ENCODE measurements around the gene HOXC13.

Gene HOXC13

GRCh38 chr12:53932915-53933314, 5.7 kb upstream of the HOXC13 start:
- peaks cover 73% of the 10 kb centered on the region for H3K27me3 Mint-ChIP-seq
- H3K9me3 Mint-ChIP-seq (ENCODE audit: low read depth), result peaks cover 9% of the 10 kb centered on the region
- no peak overlapping the region for H3K27ac Mint-ChIP-seq
- peaks cover 3% of the 10 kb centered on the region for H3K36me3 Mint-ChIP-seq
- H3K4me3 Mint-ChIP-seq, result no peak overlapping the region
- peaks cover 19% of the 10 kb centered on the region for H3K4me1 Mint-ChIP-seq (ENCODE audit: low read depth)

- Mint-ChIP-seq H3K27ac (no peak overlapping the region), H3K4me3 (peak overlapping the region; percentile 55), H3K36me3 (no peaks in the 10 kb centered on the region), H3K27me3 (peaks cover 61% of the 10 kb centered on the region), H3K4me1 (ENCODE audit: low read depth) (peaks cover 24% of the 10 kb centered on the region), H3K9me3 (ENCODE audit: low read depth) (no peaks in the 10 kb centered on the region)
Observed at GRCh38 chr12:53935383-53936341, 3.0 kb upstream of the HOXC13 start.

GRCh38 chr12:53937099-53937498, 1.5 kb upstream of the HOXC13 start:
- H3K27ac Mint-ChIP-seq, result no peak overlapping the region
- H3K4me1 Mint-ChIP-seq (ENCODE audit: low read depth), result peaks cover 24% of the 10 kb centered on the region
- no peaks in the 10 kb centered on the region for H3K9me3 Mint-ChIP-seq (ENCODE audit: low read depth)
- H3K27me3 Mint-ChIP-seq, result peaks cover 61% of the 10 kb centered on the region
- H3K36me3 Mint-ChIP-seq, result no peaks in the 10 kb centered on the region
- H3K4me3 Mint-ChIP-seq, result no peak overlapping the region

DNA sequence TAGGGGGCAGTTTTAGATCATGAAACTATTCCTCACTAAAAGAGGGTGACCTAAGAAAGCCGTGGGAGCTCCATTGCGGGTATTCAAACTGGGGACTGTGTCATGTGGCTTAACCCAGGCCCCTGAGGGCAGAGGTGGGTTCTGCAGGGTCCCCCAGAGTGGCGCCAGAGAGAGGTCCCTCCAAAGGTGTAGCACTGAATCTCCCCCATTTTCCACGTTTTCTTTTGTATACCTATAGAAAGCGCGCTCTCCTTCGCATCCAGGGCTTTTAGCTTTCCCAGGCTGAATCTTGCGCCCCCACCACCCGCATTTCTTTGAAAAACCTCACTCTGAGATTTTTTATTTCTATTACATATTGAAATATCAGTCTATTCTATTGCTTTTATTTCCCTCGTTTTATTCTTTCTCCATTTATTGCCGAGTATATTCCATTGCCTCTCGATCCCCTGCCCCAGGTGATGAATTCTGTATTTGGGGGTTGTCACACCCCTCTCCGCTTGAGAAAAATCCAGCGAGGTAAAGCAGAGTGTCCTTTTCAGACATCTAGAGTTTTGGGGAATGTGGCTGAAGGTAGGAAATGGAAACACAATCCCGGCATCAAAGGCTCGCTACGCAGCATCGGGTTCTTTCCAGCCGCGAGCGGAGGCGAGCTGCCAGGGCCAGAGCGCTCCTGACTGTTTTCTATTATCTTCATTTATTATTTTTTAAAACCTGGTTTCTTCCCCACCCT, 870 bp upstream of the HOXC13 start:
- H3K4me1 Mint-ChIP-seq (ENCODE audit: low read depth), result peaks cover 24% of the 10 kb centered on the region
- peaks cover 59% of the 10 kb centered on the region for H3K27me3 Mint-ChIP-seq
- no peak overlapping the region for H3K4me3 Mint-ChIP-seq
- H3K27ac Mint-ChIP-seq, result no peak overlapping the region
- H3K9me3 Mint-ChIP-seq (ENCODE audit: low read depth), result no peaks in the 10 kb centered on the region
- no peaks in the 10 kb centered on the region for H3K36me3 Mint-ChIP-seq

- Mint-ChIP-seq H3K27me3 (peaks cover 57% of the 10 kb centered on the region), H3K27ac (no peak overlapping the region), H3K4me3 (no peak overlapping the region), H3K9me3 (ENCODE audit: low read depth) (no peaks in the 10 kb centered on the region), H3K4me1 (ENCODE audit: low read depth) (peaks cover 24% of the 10 kb centered on the region), H3K36me3 (no peaks in the 10 kb centered on the region)
Observed at GRCh38 chr12:53939141-53940108, 794 bp downstream of the HOXC13 start.

GRCh38 chr12:53940443-53941014, 1.9 kb downstream of the HOXC13 start:
- H3K36me3 Mint-ChIP-seq, result no peaks in the 10 kb centered on the region
- H3K4me3 Mint-ChIP-seq, result no peak overlapping the region
- H3K9me3 Mint-ChIP-seq (ENCODE audit: low read depth), result no peaks in the 10 kb centered on the region
- H3K27ac Mint-ChIP-seq, result no peak overlapping the region
- peaks cover 22% of the 10 kb centered on the region for H3K4me1 Mint-ChIP-seq (ENCODE audit: low read depth)
- peaks cover 58% of the 10 kb centered on the region for H3K27me3 Mint-ChIP-seq

DNA sequence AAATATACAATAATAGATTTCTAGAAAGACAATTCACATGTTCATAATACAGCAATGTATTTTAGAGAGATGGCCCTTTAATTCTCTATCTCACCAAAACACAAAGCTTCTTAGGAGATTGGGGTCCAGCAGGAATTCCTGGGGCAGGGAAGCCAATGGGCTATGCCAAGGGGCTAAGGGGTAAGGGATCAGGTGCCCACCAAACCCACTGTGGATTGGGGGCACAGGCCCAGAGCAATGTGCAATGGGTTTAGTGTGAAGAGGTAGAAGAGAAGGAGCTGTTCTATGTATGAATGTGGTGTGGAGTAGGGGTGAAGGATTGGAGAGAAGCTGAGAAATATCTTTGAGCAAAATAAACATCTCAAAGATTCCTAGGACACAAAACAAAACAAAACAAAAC, 2.6 kb downstream of the HOXC13 start:
- peak overlapping the region; percentile 54 for H3K27ac Mint-ChIP-seq
- H3K4me3 Mint-ChIP-seq, result no peak overlapping the region
- peaks cover 15% of the 10 kb centered on the region for H3K4me1 Mint-ChIP-seq (ENCODE audit: low read depth)
- no peaks in the 10 kb centered on the region for H3K36me3 Mint-ChIP-seq
- no peaks in the 10 kb centered on the region for H3K9me3 Mint-ChIP-seq (ENCODE audit: low read depth)
- H3K27me3 Mint-ChIP-seq, result peaks cover 56% of the 10 kb centered on the region

GRCh38 chr12:53941750-53942149, 3.1 kb downstream of the HOXC13 start:
- no peaks in the 10 kb centered on the region for H3K36me3 Mint-ChIP-seq
- H3K4me3 Mint-ChIP-seq, result no peak overlapping the region
- no peaks in the 10 kb centered on the region for H3K9me3 Mint-ChIP-seq (ENCODE audit: low read depth)
- H3K4me1 Mint-ChIP-seq (ENCODE audit: low read depth), result peaks cover 14% of the 10 kb centered on the region
- H3K27me3 Mint-ChIP-seq, result peaks cover 56% of the 10 kb centered on the region
- no peak overlapping the region for H3K27ac Mint-ChIP-seq

DNA sequence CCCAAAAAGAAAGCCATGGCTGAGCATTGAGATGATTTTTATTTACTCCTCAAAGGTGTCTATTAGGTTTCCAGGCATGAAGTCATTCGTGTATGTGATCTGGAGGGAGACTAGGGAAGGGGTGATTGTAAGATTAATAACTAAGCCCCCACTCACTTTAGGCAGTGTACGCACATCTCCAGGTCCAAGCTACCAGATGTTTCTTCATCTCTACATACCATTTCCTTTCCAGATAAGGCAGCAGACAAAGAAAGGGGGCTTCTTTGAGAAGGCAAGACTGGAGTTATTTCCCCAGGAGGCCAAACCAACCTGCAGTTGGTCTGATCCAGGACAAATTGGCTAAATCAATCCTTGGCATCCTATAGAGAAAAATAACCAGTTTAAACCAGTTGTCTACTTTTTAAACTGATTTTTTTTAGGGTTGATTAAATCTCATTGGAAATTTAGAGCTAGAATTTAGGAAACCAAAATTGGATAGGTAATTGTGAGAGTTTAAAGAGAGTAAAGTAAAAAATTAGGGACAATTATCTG, 3.9 kb downstream of the HOXC13 start:
- Mint-ChIP-seq H3K9me3 (ENCODE audit: low read depth) (no peaks in the 10 kb centered on the region), H3K4me3 (no peak overlapping the region), H3K27ac (no peak overlapping the region), H3K36me3 (no peaks in the 10 kb centered on the region), H3K27me3 (peaks cover 52% of the 10 kb centered on the region), H3K4me1 (ENCODE audit: low read depth) (peaks cover 10% of the 10 kb centered on the region)

DNA sequence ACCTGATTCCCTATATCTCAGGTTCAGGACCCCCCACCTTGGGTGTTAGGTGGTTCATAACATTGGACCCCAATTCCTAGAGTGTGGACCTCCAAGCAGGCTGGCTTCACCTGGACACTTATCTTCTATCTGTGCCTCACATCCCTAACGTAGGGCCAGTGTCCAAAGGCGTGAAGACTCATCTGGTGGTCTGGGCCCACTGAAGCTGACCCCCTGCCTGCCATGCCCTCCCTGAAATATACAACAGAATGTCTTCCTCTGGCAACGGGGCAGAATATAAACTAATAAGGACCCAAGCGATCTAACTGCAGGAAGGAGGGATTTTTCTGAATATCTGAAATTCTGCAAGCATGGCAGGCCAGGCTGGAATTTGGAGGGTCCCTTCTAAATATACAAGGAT, 5.6 kb downstream of the HOXC13 start:
- H3K9me3 Mint-ChIP-seq (ENCODE audit: low read depth), result no peaks in the 10 kb centered on the region
- peaks cover 4% of the 10 kb centered on the region for H3K4me1 Mint-ChIP-seq (ENCODE audit: low read depth)
- H3K4me3 Mint-ChIP-seq, result no peak overlapping the region
- H3K27me3 Mint-ChIP-seq, result peaks cover 58% of the 10 kb centered on the region
- no peak overlapping the region for H3K27ac Mint-ChIP-seq
- no peaks in the 10 kb centered on the region for H3K36me3 Mint-ChIP-seq

- Mint-ChIP-seq H3K4me3 (no peak overlapping the region), H3K4me1 (ENCODE audit: low read depth) (peaks cover 4% of the 10 kb centered on the region), H3K9me3 (ENCODE audit: low read depth) (no peaks in the 10 kb centered on the region), H3K27me3 (peaks cover 54% of the 10 kb centered on the region), H3K36me3 (no peaks in the 10 kb centered on the region), H3K27ac (no peak overlapping the region)
Observed at GRCh38 chr12:53944907-53945847, 6.5 kb downstream of the HOXC13 start.

- Mint-ChIP-seq H3K9me3 (ENCODE audit: low read depth) (no peaks in the 10 kb centered on the region), H3K4me3 (no peak overlapping the region), H3K36me3 (no peaks in the 10 kb centered on the region), H3K4me1 (ENCODE audit: low read depth) (peaks cover 15% of the 10 kb centered on the region), H3K27ac (no peak overlapping the region), H3K27me3 (peaks cover 54% of the 10 kb centered on the region)
Observed at GRCh38 chr12:53947743-53948142, 9.1 kb downstream of the HOXC13 start.
